Peyer's patch (tissue), 4 donors: ENCODE results near the gene RAD52.

Experiments used
- POLR2A ChIP-seq, 2 donors: fragments of 450-650 bp; IDR thresholded peaks; one replicate each; pipeline ENCODE4 v1.5.1; 2017; ENCODE audit warnings: antibody characterized with exemption in 2 of 2, mild to moderate bottlenecking in 2 of 2, moderate library complexity in 2 of 2
- TF ChIP-seq, protein P1 (sequence below), 6 experiments: fragments of 450-650 bp in 4 of 6; fragments of 200-600 bp in 2 of 6; sonication (generic) in 1 of 6; IDR thresholded peaks; one replicate each; pipeline ENCODE4 v1.5.1; 2017 to 2019; ENCODE audit warnings: antibody characterized with exemption in 6 of 6, mild to moderate bottlenecking in 3 of 6, moderate library complexity in 1 of 6

DNA sequence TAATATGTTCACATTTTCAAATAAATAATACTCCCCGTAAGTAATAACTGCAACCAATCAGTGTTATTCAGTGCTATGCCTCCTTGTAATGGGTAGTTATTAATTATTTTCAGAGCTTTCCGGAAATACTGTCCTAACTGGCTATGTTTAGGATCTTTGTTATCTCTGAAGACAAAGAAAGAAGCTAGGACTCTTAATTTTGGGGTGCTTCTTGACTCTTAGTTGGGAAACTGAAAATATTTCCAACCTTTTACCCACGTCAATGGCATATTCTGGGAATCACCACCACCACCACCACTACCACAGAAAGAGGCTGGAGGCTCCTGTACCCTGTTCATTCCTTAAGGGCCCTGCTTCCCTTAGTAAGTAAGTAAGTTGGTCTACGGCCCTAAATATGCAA lies 39.1 kb downstream of the RAD52 start:
- TF ChIP-seq, protein P1, sequence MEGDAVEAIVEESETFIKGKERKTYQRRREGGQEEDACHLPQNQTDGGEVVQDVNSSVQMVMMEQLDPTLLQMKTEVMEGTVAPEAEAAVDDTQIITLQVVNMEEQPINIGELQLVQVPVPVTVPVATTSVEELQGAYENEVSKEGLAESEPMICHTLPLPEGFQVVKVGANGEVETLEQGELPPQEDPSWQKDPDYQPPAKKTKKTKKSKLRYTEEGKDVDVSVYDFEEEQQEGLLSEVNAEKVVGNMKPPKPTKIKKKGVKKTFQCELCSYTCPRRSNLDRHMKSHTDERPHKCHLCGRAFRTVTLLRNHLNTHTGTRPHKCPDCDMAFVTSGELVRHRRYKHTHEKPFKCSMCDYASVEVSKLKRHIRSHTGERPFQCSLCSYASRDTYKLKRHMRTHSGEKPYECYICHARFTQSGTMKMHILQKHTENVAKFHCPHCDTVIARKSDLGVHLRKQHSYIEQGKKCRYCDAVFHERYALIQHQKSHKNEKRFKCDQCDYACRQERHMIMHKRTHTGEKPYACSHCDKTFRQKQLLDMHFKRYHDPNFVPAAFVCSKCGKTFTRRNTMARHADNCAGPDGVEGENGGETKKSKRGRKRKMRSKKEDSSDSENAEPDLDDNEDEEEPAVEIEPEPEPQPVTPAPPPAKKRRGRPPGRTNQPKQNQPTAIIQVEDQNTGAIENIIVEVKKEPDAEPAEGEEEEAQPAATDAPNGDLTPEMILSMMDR (IDR thresholded peaks at IDR 0.05): no peak
- no peak for TF ChIP-seq POLR2A (IDR thresholded peaks at IDR 0.05)
